ENCODE results near the gene DOCK2.
A peak's percentile ranks its signal among the peaks of the same experiment; 100 is the strongest.
"Not testable (repeated sequence)": the region's sequence is repeated elsewhere in the genome, so short reads cannot be mapped to it uniquely, and the experiment has no call there.

DOCK2 gene

GRCh38 chr5:169817031-169817430 lies 180.0 kb downstream of the DOCK2 start:
- ATAC-seq, result no peak

GRCh38 chr5:169826618-169827017 lies 189.5 kb downstream of the DOCK2 start:
- ATAC-seq, result no peak
- no peak for DNase-seq

More at GRCh38 chr5:169817031-169817430, 180.0 kb downstream of the DOCK2 start:
- DNase-seq, result no peak

- DNase-seq (no peak), ATAC-seq (no peak)
Observed at GRCh38 chr5:169827769-169828168, 190.7 kb downstream of the DOCK2 start.

DNA sequence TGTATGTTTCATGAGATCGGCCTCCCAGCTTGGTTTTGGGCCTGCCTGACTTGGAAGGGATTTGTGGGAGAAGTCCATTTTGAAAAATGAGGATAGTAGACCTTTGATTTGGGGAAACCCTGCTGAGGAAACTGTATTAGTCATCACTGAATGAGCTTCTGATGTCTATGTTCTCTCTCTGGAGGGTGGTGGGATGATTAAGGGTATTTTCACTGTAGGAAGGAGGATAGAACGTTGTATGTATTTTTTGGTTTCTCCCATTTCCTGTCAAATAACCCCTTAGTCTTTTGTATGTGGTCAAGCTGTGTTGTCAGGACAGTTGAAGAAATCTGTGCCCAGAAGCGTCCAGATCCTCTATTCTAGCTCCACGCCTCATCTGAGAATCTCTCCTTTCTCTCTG lies 191.3 kb downstream of the DOCK2 start:
- peak; percentile 52 for ATAC-seq
- DNase-seq, result no peak

DNA sequence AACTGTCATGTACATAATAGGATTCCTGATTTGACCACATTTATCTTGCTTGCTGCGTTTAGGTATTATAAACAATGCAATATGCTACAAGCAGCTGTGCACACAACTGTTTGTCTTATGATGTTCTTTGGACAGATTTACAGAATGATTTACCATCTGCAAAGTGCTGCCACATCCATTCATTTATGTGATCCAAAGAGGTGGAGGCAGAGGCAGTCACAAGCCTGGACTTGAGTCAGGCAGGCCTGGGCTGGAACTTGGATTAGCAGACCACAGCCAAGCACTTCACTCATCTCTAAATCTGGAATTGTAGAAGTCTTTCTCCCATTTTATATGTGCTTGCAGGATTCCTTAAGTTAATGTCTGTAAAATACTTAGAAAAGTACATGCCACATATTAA lies 194.3 kb downstream of the DOCK2 start:
- no peak for ATAC-seq
- no peak for DNase-seq

- DNase-seq, result no peak
- no peak for ATAC-seq
Observed at GRCh38 chr5:169832304-169832703, 195.2 kb downstream of the DOCK2 start.

DNA sequence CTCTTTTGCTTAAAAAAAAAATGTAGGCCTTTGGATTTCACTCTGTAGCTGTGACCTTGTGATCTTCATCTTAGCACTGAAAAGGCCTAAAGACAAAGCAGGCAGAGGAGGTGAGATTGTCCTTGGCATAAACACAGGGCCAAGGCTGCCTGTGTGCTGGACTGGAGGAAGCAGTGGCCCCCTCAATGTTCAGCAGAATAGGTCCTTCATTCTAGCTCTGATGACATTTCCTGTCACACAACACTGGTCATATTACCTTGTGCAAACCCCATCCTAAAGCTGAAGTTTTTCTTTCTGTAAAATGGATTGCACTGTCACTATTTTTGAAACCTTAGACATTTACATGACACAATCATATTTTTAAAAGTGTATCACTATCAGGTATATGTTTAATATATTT lies 195.8 kb downstream of the DOCK2 start:
- no peak for ATAC-seq
- no peak for DNase-seq

DNA sequence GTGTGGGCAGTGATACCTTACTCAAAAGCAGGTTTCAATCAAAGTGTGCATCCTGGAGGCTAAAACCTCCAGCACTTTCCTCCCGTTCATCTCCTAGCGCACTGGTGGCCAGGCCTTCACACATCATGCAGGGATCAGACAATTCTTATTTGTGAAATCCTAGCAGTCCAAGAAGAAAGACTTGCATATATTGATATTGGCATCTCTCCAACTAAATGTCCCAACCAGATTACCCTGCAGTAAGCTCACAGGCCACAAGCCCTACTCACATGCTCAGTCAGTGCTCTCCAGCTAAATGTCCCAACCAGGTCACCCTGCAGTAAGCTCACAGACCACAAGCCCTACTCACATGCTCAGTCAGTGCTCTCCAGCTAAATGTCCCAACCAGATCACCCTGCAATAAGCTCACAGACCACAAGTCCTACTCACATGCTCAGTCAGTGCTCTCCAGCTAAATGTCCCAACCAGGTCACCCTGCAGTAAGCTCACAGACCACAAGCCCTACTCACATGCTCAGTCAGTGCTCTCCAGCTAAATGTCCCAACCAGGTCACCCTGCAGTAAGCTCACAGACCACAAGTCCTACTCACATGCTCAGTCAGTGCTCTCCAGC lies 196.7 kb downstream of the DOCK2 start:
- not testable (repeated sequence) for ATAC-seq, DNase-seq

GRCh38 chr5:169834540-169834939 lies 197.5 kb downstream of the DOCK2 start:
- peak; percentile 60 for ATAC-seq
- not testable (repeated sequence) for DNase-seq

GRCh38 chr5:169836835-169837536 lies 199.9 kb downstream of the DOCK2 start:
- no peak for ATAC-seq

DNA sequence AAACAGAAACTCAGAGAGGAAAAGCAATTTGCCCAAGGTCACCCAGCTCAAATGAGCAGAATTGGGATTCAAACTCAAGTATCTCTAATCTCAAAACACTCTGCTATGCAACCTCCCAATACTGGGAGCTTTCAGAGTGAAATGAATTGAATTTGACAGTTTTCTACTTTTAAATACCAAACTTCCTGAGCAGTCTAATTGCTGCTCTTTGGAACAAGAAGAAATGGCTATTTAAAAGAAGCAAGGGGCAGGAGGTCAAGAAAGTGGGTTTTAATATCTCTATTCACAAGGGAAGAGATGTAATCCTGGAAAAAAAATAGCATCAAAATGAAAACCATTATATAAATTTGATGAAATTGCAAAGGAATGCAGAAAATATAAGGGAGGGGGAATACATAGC lies 200.6 kb downstream of the DOCK2 start:
- DNase-seq (no peak), ATAC-seq (no peak)

More at GRCh38 chr5:169836835-169837536, 199.9 kb downstream of the DOCK2 start:
- DNase-seq, result no peak

DNA sequence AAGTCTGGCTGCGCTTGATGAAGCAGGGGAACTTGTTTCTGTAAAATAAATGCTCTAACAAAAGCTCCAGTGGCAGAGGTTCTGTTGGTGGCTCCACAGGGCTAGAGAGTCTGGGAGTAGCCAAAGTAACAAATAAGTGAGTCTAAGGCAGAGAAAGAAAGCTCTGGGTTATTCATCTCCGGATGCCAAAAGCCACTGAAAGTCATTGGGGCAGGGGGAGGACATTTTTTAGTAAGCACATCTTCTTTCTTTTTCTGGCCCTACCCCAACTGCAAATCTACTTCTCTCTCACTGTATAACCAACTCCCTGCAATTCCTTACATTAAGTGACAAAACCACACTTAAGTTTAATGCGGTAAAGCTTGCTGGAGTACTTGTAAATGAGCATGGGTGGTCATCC lies 201.6 kb downstream of the DOCK2 start:
- DNase-seq (no peak), ATAC-seq (no peak)

- DNase-seq (no peak), ATAC-seq (no peak)
Observed at GRCh38 chr5:169840405-169840804, 203.3 kb downstream of the DOCK2 start.

DNA sequence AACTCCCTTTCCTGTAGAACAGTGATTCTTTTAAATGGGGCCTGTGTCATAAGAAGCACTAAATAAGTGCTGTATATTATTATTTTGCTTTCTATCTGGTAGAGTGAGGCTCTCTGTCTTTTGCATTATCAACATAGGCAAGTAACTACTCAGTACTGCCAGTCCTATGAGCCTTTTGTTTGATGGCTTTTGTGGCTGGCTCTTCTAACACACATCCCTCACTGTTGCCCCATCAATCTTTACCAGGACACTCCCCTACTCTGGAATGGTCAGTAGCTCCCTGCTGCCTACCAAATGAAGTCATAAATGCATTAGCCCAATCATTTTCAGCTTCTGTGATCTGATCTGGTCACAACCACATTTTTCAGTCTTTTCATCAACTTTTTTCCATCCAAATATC lies 205.6 kb downstream of the DOCK2 start:
- ATAC-seq (no peak), DNase-seq (no peak)

GRCh38 chr5:169847519-169847918 lies 210.4 kb downstream of the DOCK2 start:
- ATAC-seq, result no peak
- no peak for DNase-seq

DNA sequence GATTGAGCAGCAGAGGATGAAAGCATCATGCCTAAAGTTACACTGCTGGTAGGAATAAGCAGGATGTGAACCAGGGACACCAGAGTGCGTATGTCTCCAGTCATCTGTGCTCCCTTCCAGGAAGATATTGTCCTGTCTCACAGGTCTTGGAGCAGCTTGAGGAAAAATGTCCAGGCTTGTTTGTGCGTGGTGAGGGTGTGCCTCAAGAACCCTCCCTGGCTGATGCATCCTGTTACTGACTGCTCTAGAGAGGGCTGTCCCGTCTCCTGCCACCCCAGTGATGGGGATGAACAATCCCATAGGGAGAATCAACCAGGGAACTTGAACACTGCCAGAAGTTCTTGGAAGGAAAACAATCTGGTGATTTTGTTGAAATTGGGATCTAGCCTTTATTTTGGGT lies 211.2 kb downstream of the DOCK2 start:
- DNase-seq (no peak), ATAC-seq (no peak)

DNA sequence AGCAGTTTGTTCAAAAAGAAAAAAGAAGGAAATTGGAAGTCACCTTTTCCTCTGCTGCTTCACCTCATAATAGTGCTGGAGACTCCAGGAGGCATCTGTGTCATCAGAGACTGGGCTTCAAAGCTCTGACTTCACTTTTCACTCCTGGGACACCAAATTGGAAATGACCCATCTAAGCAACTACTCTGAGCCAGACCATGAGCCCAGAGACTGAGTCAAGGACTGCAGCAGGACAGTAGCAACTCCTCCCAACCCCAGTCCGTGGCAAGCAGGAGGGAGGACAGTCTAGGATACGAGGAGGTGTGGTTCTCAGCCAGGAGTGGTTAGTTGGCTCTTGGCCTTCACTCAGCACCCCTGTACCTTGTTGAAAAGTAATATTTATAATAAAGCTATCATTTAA lies 211.7 kb downstream of the DOCK2 start:
- no peak for DNase-seq
- ATAC-seq, result no peak

DNA sequence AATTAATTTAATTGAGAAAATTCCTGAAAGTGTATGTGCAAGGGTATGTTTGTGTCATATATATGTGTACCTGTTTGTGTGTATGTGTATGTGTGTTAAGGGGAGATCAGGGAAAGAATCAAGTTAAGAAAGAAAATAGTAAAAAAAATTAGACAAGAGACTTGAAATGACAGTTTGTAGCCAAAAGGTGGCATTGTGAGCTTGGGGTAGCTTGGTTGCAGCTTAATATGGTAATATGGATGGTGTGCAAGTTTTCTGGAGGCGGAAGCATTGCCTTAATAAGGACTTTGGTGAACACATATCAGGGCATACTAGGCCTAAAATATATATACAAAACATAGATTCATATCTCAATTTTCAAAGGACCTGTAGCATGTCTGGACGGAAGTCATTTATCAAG lies 213.3 kb downstream of the DOCK2 start:
- DNase-seq, result no peak
- ATAC-seq, result no peak

- ATAC-seq (peak; percentile 19), DNase-seq (no peak)
Observed at GRCh38 chr5:169851321-169851850, 214.3 kb downstream of the DOCK2 start.

- ATAC-seq (no peak), DNase-seq (no peak)
Observed at GRCh38 chr5:169856571-169856970, 219.5 kb downstream of the DOCK2 start.

DNA sequence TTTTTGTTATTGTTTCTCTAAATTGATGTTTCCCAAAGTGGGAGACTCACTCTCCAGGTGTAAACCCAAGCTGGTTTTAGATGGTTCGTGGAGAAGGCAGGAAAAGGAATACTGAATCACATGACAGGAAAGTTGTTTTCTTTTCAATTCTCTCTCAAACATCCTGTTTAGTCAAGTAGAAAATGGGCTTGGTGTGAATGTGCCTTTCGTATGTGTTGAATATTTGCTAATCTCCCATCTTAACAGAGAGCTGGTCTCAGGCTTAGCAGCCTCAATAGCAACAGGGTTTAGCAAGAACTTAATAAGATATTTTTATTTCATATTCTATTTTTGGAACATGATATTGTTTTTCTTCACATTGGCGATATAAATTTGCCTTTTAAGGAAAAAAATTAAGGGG lies 223.5 kb downstream of the DOCK2 start:
- ATAC-seq, result no peak
- no peak for DNase-seq

GRCh38 chr5:169861433-169861832 lies 224.4 kb downstream of the DOCK2 start:
- DNase-seq (no peak), ATAC-seq (no peak)

- ATAC-seq (no peak), DNase-seq (no peak)
Observed at GRCh38 chr5:169861934-169862333, 224.9 kb downstream of the DOCK2 start.

GRCh38 chr5:169862391-169862811 lies 225.3 kb downstream of the DOCK2 start:
- DNase-seq (no peak), ATAC-seq (no peak)

All from stimulated activated naive CD8-positive, alpha-beta T cell treated with anti-CD3 and anti-CD28 coated beads, Interleukin-15, Interleukin-2, amounts not matched to agents 100 U/mL and 50 U/mL, for 24 hours (primary cell).